HG02571 (cell line): ENCODE data around the gene AFAP1.

ENCODE experiments used
- ATAC-seq: cut with Tn5 transposase; IDR thresholded peaks from one replicate; pipeline ENCODE4 v1.9.1; 2021; ENCODE audit warnings: mild to moderate bottlenecking, moderate library complexity; ENCODE audit not compliant: unreplicated experiment

Gene AFAP1

DNA sequence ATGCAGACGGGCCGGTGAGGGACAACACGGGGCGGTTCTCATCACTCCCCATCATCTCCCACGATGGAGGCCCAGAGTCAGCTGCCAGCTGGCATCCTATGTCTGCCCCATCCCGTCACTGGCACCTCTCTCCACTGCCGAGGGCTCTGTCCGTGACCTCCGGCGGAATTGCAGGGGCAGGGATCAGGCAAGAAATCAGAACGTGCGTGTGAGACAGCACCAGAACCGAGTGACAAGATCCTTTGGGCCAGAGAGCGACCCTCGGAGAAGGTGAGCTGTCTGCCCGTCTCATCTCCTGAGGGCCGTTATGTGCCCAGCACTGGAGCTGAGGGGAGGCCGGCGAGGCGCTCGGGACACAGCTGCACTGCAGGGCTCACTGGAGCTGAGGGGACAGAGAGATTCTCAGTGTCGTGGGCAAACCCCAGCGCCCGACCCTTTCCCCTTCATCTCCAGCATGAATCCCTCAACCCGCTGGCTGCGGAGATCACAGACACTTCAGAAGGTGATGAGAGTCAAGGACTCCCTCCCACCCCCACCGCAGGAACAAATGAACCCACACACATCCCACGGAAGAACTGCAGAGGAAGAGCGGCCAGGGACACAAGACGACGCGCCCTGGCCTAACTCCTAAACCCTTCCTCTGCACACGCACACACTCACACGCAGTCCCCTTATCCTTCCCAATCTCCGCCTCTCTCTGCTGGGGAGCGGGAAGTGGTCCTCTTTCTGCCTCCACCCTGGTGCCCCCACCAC, 128.7 kb downstream of the AFAP1 start:
- ATAC-seq: no peak

DNA sequence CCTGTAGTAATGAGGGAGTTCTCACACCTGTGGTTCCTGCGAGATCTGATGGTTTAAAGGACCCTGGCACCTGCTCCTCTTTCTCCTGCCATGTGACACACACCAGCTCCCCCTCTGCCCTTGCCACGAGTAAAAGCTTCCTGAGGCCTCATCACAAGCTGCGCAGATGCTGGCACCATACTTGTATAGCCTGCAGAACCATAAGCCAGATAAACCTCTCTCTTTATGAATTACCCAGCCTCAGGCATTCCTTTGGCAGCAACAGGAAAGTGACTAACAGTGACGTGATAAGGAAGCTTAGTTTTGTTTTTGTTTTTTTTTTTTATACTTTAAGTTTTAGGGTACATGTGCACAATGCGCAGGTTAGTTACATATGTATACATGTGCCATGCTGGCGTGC, 130.9 kb downstream of the AFAP1 start:
- no peak for ATAC-seq

DNA sequence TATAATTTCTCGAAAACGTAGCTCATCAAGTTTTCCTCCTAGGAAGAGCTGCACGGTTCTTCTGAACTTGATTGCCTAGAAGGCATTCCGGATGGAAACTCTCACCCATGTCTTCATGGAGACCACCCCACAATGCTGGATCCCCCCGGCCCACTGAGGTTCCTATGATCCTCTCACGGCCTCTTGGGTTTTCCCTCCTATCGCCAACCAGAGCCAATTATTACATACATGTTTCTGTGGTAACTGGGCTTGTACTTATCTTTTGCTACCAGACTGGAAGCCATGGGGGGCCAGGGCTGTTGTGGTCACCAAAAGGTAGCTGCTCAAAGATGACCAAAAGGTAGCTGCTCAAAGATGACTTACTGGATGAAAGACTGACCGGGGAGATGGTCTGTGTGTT, 131.5 kb downstream of the AFAP1 start:
- no peak for ATAC-seq

DNA sequence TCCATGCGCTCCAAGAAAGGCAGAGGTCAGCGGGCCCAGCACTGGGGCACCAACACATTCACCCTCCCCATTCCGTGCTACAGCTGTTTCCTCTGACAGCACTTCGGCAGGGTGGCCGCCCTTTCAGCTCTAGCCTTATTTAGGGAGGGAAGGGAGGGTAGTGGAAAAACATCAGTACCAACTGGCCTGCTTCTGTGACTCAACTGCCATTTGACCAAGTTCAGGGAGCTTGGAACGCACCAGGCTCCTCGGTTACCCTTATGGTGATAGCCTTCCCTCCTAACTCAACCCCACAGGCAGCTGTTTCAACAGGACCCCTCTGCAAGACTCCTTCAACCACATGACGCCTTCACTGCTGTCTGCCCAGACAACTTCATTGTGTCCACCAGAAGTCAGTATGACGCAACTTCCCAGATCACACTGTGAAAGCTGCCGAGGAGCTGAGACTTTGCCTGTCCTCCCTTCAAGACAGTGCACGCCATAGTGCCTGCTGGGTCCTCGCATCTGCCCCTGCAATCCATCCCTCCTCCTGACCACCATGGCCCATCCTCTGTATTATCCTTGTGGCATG, 132.2 kb downstream of the AFAP1 start:
- no peak for ATAC-seq

DNA sequence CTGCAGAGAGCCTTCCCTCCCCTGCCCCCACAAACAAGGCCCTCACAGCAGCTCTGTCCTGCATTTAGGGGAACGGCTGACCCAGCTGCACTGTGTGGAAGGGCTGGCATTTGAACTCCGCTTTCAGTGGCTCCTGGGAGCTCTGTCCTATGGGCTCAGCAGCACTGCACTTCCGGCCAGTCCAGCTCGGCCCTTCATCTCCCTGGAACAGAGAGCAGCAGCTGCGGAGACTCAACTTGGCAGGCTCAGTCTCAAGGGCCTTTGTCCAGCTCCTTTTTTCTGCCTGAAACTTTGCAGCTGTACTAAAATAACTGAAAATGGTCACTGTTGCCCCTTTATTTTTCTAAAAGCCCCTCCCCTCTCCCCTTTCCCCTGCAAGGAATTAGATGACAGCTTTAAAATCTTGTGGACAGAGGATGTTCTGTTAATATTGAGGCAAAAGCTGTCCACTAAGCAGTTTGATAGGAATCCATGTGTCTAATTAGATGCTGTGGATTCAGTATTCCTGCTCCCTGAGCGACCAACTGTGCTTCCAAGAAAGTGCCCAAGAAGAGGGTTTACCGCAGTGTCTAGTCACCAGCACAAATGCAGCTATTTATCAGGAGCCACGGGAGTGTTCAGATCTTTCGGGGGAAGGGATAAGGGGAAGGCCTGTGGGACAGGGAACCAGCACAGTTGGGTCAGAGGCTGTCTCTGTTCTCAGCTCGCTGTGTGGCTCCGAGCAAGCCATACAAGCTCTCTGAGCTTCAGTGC, 133.1 kb downstream of the AFAP1 start:
- no peak for ATAC-seq

DNA sequence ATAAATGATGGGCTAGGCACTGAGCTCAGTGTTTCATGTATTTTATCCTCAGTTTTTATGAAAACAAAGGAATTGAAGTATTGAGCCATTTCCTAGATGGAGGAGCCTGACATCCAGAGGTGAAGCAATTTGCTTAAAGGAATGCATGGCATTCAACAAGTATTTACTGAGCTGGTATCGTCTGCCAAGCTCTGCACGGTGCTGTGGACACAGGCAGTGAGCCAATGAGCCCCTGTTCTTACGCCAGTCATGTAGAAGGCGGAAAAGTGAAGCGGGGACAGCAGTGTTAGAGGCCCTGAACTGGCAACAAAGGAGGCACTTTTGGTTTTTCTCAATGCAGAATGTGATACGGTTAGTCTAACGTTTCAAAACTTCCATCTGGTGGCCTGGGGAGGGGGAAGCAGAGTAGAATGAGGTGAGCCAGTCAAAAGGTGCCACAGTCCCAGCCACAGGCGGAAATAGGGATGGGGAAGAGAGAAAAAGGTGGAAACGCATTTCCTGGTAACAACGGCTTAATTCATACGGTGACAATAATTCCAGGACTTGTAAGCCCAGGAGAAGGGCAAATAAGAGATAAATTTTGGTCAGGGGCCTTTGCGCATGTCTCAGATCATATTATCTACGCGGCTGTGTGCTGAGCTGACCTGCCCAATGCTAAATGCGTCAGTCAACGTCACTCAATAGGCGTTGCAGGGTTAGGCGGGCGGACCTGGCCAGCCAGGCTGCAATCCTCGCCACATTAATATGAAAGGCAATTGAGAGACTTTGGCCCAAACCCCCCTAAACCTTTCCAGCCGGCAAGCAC, 133.9 kb downstream of the AFAP1 start:
- ATAC-seq: no peak

DNA sequence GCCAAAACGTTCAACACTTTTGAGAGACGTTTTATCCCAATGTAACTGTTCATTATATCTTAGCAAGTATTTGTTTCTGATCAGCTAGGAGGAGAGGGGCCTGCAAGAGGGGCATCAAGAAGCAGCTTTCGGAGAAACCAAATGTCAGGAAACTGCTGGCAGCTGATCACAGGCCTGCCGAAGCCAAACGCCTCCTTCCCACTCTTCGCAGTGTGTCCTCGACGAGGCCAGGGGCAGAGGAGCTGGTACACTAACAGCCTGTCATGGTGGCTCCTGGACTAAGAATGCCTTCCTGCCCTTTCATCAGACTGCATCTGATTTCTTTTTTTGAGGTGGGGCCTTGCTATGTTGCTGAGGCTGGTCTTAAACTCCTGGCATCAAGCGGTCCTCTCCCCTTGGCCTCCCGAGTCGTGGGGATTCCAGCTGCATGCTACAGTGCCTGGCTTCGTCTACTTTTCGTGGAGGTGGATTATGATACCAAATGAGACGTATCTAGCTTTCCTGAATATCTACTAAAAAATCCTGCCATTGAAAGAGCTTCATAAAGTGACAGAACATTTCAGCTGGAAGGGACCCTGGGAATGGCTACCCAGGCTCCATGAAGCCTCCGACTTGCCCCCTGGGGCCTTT, 134.8 kb downstream of the AFAP1 start:
- ATAC-seq: no peak

DNA sequence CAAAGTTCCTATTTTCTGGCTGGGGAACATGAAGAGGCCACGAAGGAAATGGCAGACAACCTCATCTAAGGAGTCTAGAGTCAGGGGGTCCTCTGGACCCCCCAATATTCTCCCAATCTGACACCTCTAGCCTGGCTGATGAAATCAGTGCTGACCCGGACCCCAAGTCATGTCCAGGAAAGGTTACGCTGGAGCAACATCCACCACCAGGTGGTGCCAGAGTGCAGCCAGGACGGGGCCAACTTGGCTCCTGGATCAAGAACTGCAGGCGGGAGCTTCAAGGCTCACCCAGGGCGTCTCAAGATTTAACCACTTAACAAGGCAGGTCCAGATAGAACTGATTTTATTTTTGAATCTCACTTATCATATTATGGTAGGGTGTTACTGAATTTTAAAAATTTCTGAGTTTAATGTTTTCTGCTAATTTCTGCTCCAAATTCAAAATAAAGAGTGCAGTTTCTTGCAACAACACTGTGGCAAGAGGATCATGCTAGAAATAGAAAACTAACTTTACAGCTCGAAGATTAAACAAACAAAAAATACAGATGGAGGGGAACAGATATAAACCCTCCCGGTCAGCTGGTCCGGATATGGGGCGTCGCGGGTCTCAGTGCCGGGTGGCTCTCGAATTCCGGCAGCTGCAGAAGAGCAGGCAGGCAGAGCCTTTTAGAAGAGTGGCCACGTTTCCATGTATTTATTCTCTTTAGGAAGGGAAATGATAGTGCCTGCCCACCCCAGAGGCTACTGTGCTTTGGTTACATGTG, 135.5 kb downstream of the AFAP1 start:
- ATAC-seq: no peak

DNA sequence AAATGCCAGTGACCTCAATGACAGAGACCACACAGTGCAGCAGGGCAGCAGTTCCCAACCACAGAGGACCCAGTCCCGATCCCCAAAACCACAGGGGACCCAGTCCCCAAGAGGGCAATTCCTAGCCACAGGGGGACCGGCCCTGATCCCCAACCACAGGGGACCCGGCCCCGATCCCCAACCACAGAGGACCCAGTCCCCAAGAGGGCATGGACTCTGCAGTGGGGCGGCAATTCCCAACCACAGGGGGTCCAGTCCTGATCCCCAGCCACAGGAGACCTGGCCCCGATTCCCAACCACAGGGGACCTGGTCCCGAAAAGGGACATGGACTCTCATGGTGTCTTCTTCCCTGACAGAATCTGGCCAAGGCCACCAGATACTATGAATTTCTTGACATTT, 136.3 kb downstream of the AFAP1 start:
- ATAC-seq: no peak

DNA sequence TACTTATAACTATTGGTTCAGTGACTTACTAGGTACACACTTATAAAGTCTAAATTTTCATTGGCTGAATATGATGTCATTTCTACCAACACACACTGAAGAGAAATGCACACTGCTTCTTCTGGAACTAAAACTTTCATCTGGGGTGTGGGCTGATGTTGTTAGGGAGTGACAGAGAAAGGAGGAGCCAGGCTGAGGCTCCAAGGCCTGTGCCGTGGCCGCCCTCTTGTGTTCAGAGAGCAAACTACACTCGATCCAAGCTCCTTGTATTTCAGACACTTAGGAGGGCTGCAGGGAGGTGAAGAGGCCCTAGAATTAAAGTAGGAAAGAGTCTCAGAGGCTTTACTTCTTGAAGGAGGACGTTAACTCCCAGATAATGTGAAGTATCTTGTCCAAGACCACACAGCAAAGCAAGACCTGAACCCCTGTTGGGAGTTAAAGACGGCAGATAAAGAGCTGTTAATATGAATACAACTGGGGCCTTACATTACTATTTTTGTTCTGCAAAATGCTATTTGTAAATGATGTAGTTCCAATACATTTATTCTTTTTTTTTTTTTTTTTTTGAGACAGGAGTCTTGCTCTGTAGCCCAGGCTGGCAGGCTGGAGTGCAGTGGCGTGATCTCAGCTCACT, 137.5 kb downstream of the AFAP1 start:
- no peak for ATAC-seq

DNA sequence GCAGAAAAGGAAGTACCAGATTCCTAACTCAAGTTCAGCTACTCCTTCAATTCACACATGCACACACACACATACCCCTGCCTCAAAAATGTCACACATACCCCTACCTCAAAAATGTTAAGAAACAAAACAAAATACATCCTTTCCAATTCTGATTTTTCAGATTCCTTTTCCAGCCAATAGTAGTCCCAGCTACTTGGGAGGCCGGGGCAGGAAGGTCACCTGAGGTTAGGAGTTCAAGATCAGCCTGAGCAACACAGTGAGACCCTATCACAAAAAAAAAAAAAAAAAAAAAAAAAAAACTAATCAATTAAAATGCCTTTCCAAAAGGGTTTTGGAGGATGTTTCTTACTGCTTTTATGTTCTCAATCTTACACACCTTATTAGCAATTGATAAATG, 138.0 kb downstream of the AFAP1 start:
- no peak for ATAC-seq

DNA sequence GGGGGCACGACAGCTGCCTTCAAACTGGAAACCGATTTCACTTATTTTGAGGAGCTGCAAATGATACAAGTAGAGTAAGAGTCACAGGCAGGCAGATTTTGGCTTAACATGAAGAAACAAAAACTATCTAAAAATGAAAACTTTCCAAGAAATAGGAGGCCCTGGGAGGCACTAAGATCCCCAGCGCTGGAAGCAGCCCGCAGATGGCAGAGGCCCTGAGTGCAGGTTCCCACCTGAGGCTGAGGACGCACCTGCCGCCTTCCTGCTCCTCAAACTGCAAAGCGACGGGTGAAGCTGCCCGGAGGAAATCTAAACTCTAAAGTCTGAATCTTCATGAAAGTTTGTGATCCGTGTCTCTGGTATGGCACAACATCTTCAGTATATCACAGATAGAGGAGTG, 138.7 kb downstream of the AFAP1 start:
- no peak for ATAC-seq

DNA sequence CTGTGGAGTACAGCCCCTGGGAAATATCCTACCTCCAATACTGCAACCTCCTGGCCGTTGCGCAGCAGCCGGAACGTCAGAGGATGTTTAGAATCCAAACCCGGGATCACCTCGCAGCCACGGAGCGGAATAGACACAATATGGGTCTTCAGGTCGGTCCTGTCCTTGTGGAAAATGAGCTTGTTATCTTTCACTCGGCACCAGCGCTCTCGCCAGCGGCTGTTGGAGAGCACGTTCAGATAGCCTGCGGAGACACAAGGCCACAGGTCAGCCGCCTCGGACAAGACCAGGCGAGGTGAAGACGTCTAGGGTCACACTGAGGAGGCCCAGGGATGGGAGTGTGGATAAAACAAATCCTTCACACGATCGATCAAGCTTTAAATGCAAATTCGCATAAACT, 139.3 kb downstream of the AFAP1 start:
- no peak for ATAC-seq

DNA sequence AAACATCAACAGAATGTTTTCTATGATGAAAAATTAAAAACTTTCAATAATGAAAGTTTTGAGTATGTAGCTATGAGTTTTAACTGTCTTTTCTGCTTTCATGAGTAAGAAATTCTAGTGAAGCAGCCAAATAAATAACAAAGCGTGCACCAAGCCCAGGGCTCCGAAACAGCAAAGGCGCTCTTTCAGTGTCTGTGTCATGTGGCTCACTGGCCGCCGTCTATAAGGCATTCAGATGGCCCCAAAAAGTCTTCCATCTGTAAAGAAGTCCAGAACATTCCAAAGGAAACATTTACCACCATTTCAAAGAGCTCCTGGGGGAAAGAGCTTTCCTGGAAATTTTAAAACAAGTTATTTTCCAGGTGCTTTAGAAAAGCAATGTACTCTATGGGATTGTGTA, 139.9 kb downstream of the AFAP1 start:
- ATAC-seq: no peak

DNA sequence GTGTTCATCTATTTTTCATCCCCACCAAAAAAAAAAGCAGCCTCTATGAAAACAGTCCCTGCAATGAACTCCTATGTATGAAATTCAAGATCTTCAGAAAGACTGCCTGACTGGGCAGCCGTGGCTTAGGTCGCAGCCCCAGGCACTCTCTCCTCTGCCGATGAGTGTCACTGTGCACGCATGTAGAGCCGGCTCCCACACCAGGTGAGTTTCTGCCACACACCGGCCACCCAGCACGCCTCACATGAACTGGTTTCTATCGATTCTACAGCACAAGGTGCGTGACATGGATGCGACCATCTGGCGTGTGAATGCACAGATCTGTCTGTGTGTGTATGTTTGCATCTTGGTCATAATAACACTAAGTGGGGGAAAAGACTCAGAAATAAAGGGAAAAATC, 140.4 kb downstream of the AFAP1 start:
- ATAC-seq: no peak

DNA sequence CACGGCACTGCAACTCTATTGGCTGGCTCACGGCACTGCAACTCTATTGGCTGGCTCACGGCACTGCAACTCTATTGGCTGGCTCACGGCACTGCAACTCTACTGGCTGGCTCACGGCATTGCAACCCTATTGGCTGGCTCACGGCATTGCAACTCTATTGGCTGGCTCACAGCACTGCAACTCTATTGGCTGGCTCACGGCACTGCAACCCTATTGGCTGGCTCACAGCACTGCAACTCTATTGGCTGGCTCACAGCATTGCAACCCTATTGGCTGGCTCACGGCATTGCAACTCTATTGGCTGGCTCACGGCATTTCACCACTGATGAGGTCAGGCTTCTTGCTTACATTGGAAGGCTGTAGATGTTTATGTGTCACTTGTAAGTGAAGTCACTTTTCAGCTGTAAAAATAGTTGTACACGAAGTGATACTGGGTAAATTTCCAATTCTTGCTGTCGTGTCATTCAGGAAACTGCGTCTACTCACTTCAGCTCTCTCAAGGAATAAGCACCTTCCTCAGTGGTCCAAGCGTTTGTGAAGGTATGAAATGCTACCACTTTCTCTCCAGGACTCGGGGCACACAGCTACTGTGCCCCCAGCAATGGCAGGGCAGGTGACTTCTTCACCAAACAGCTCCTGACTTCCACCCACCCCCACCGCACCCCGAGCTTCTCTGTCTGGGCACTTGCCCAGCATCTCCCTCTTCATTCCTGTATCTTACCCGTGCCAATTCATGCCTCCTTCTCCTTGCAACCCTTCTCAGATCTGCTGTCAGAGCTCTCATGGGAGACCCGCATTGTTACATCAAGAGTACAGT, 141.3 kb downstream of the AFAP1 start:
- ATAC-seq: no peak

DNA sequence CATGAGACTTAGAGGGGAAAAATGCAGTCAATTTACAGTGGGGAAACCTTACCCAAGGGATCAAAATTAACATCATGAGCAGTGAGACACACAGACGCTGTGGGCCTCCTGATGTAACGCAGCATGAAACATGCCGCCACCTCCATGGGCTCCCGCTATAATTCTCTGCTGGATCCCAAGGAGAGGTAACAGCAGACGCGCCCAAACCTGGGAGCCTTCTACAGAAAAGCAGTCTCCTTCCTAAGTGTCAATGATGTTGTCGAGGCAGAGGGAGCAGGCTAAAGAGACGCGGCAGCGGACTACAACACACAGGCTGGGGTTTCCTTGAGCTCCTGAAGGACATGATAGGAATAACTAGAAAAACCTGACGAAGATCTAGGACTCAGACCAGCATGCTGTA, 142.3 kb downstream of the AFAP1 start:
- no peak for ATAC-seq

DNA sequence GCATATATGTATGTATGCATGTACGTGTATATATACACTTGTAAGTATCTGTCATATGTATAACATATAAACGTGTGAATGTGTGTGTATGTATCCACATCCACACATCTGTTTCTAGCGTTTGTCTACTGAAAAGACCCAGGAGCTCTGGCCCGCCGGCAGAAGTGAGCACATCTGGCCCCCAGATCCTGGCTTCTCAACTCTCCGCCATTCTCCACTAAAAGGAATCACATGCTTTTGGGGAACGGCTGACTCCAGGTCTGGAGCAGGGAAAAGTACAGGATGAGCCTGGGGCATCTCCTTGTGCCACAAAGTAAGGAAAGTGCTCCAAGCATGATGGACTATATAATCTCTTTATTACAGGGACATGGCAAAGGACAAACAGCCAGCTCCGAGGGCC, 143.7 kb downstream of the AFAP1 start:
- ATAC-seq: no peak

DNA sequence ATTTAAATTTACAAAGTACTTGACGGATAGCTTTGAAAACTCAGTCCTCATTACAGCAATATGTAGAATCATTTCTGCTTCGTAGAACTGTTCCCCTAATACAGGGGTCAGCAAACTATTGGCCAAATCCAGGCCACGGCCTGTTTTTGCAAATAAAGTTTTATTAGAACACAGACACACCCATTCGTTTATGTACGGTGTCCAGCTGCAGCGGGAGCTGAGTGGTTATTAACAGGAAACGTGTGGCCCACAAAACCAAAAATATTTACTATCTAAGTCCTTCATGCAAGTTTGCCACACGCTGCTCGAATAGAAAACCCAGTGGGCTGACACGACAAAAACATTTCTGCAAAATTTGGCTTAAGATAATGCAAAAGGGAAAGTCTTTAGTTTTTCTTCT, 146.5 kb downstream of the AFAP1 start:
- ATAC-seq: no peak
